Esophagus squamous epithelium (tissue), 5 donors: ENCODE measurements around the gene STAB1. TPM values are rescaled to one million over a fixed set of nuclear protein-coding genes. Genes with fewer than 3 reads are reported as not detected.

Experiments used
- DNase-seq: peaks from one replicate; lab custom pipeline; 2025; lab: John Stamatoyannopoulos, UW
- H3K27ac ChIP-seq, 4 donors: fragments of 200-600 bp; sonication (generic); one replicate each; pipeline ENCODE4 v1.5.1; 2016 to 2019; ENCODE audit warnings: mild to moderate bottlenecking in 1 of 4
- H3K27me3 ChIP-seq, 4 donors: fragments of 200-600 bp; sonication (generic); 1 replicate in 3 of 4; 2 replicates in 1 of 4; pipeline versions ENCODE4 v1.5.1 to v1.6.0; 2017 to 2021; ENCODE audit warnings: antibody characterized with exemption in 1 of 4
- H3K36me3 ChIP-seq, 3 donors: fragments of 200-600 bp; sonication (generic); one replicate each; pipeline ENCODE4 v1.5.1; 2016 to 2019
- H3K4me1 ChIP-seq, 3 donors: fragments of 200-600 bp; sonication (generic); one replicate each; pipeline ENCODE4 v1.5.1; 2017 to 2019
- H3K4me3 ChIP-seq, 4 donors: fragments of 200-600 bp; sonication (generic); 1 replicate in 3 of 4; 2 replicates in 1 of 4; pipeline ENCODE4 v1.5.1; 2016 to 2019; ENCODE audit warnings: mild to moderate bottlenecking in 2 of 4, moderate library complexity in 1 of 4
- H3K9me3 ChIP-seq, 3 donors: fragments of 200-600 bp; sonication (generic); one replicate each; pipeline ENCODE4 v1.5.1; 2016 to 2019
- CTCF ChIP-seq, 6 experiments: fragments of 450-650 bp in 4 of 6; fragments of 200-600 bp in 2 of 6; sonication (generic) in 2 of 6; IDR thresholded peaks; one replicate each; pipeline ENCODE4 v1.5.1; 2016 to 2019; ENCODE audit warnings: antibody characterized with exemption in 6 of 6, mild to moderate bottlenecking in 4 of 6, moderate library complexity in 4 of 6
- POLR2A ChIP-seq, 4 donors: fragments of 450-650 bp; IDR thresholded peaks; one replicate each; pipeline ENCODE4 v1.6.1; 2017; ENCODE audit warnings: antibody characterized with exemption in 4 of 4, mild to moderate bottlenecking in 4 of 4, moderate library complexity in 3 of 4
- WGBS, 2 donors: methylation state at CpG; one replicate each; pipeline ENCODE4 v1.1.5; 2018; 5-methylcytosine and 5-hydroxymethylcytosine counted together
- intact Hi-C: fragments of 100-400 bp; cut with DNase I; formaldehyde crosslinking; loops from one replicate; pipeline ENCODE4 v1.15.0; 2022
- total RNA-seq, 4 donors: library from RNA; depleted of rRNA; stranded (reverse); fragments of >200 nt; gene quantifications; one replicate each; pipeline ENCODE4 v1.1.0, GENCODE V29; 2016
- donor health status: DM: yes; HTN: yes; CAD: no.

STAB1 gene
- total RNA-seq, 4 donors from 2014 or later, result 5.6 to 69.4 (median 32.3) TPM

DNA sequence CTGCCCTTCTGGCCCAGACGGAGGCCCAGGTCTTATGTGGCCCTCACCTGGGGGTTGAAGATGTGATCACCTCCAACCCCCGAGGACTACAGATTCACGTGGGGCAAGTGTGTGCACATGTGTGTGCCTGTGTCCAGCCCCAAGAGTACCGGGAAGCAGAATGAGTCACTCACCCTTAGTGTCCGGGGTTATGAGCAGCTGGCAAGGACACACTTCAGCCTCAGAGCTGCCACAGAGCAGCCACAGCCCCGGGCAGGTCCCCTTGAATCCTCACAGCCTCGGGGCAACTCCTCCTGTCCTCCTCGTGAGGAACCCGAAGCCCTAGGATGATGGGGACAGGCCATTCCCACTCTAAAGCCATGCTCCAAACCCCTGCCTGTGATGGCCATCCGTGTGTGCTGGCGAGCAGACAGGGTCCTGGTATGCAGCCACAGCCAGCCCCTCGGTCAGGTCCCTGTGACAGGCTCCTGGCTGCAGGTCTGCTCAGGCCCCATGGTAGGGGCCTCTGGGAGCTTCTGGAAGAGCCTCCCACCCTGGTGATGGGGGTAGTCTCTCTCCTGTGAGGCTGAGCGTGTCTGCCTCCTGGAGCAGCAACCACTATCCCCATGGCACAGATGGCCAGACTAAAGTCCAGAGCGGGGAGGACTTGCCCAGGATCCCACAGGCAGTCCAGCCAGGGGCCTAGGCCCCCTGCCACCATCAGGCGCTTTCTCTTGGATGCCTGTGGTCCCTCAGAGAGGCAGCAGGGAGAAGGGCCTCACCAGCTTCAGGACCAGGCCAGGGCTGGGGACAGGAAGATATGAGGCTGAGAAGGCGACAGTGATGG, 852 bp downstream of the STAB1 start:
- H3K4me3 ChIP-seq, result peak overlapping the region in 3 of 4 donors; percentile 30 to 63 (median 42)
- H3K4me1 ChIP-seq, result peaks cover 10 to 80% (median 32%) of the 10 kb centered on the region in 3 donors
- intact Hi-C loops, result no loop called here
- TF ChIP-seq POLR2A (IDR thresholded peaks at IDR 0.05), result no peak
- no peak for TF ChIP-seq CTCF (IDR thresholded peaks at IDR 0.05)
- no peaks in the 10 kb centered on the region for H3K27me3 ChIP-seq
- H3K27ac ChIP-seq, result peak overlapping the region; percentile 45 to 88 (median 72)
- 52 to 58% methylated on average over 2 to 4 of the region's 16 CpGs for WGBS, 2 donors
- H3K9me3 ChIP-seq, result no peaks in the 10 kb centered on the region
- H3K36me3 ChIP-seq, result peaks cover 13 to 28% (median 22%) of the 10 kb centered on the region in 3 donors
- no peak for DNase-seq

GRCh38 chr3:52498137-52499054, 3.3 kb downstream of the STAB1 start:
- H3K36me3 ChIP-seq, result peaks cover 0 to 4% (median 0%) of the 10 kb centered on the region in 3 donors
- TF ChIP-seq POLR2A (IDR thresholded peaks at IDR 0.05), result peak in 1 of 4 donors; percentile 7
- TF ChIP-seq CTCF (IDR thresholded peaks at IDR 0.05), result no peak
- H3K27ac ChIP-seq, result peak overlapping the region in 2 of 4 donors; percentile 43 to 74
- no peak overlapping the region for H3K4me3 ChIP-seq
- intact Hi-C loops, result no loop called here
- H3K27me3 ChIP-seq, result no peaks in the 10 kb centered on the region
- WGBS, 2 donors, result 59 to 76% methylated on average over 12 to 14 of the region's 24 CpGs
- peaks cover 10 to 56% (median 26%) of the 10 kb centered on the region in 3 donors for H3K4me1 ChIP-seq
- no peaks in the 10 kb centered on the region for H3K9me3 ChIP-seq
- DNase-seq, result no peak

GRCh38 chr3:52501046-52501445, 5.9 kb downstream of the STAB1 start:
- DNase-seq, result no peak
- peaks cover 0 to 30% (median 2%) of the 10 kb centered on the region in 3 donors for H3K4me1 ChIP-seq
- intact Hi-C loops, result no loop called here
- no peak overlapping the region for H3K27ac ChIP-seq
- no peaks in the 10 kb centered on the region for H3K36me3 ChIP-seq
- TF ChIP-seq POLR2A (IDR thresholded peaks at IDR 0.05) (no peak), CTCF (IDR thresholded peaks at IDR 0.05) (no peak)
- H3K4me3 ChIP-seq, result no peak overlapping the region
- H3K27me3 ChIP-seq, result no peaks in the 10 kb centered on the region
- WGBS, 2 donors, result 92% methylated on average over 2 of the region's 11 CpGs; no CpG with 5 or more reads in 1 of the 2 donors
- no peaks in the 10 kb centered on the region for H3K9me3 ChIP-seq

GRCh38 chr3:52502001-52502400, 6.9 kb downstream of the STAB1 start:
- no peak for TF ChIP-seq CTCF (IDR thresholded peaks at IDR 0.05)
- no peak for TF ChIP-seq POLR2A (IDR thresholded peaks at IDR 0.05)
- H3K27me3 ChIP-seq, result no peaks in the 10 kb centered on the region
- H3K9me3 ChIP-seq, result no peaks in the 10 kb centered on the region
- no peak overlapping the region for H3K4me3 ChIP-seq
- H3K27ac ChIP-seq, result no peak overlapping the region
- no peak for DNase-seq
- intact Hi-C loops, result no loop called here
- 66 to 96% methylated on average over 3 of the region's 11 CpGs for WGBS, 2 donors
- H3K36me3 ChIP-seq, result no peaks in the 10 kb centered on the region
- peaks cover 0 to 20% (median 0%) of the 10 kb centered on the region in 3 donors for H3K4me1 ChIP-seq
